DND-41 (cell line): ENCODE results near the gene P2RY8.
"Not testable (repeated sequence)": the region's sequence is repeated elsewhere in the genome, so short reads cannot be mapped to it uniquely, and the experiment has no call there.

Experiments
- ATAC-seq: fragments of 200-7000 bp; cut with Tn5 transposase; 3 replicates; pipeline ENCODE4 v1.9.1; 2021; ENCODE audit warnings: low read depth; ENCODE audit not compliant: insufficient read depth
- DNase-seq: peaks from one replicate; pipeline ENCODE4 v3.0.0-alpha.2; 2020
- H2AFZ ChIP-seq: 2 replicates; pipeline ENCODE4 v1.6.0; 2012; ENCODE audit warnings: low read depth, low read length
- H3K27ac ChIP-seq: 2 replicates; pipeline ENCODE4 v1.5.1; 2012; ENCODE audit warnings: low read length, inconsistent platforms
- H3K27me3 ChIP-seq: fragments of 200-600 bp; sonication (generic); 2 replicates; pipeline ENCODE4 v1.6.0; 2012; ENCODE audit warnings: low read length, mild to moderate bottlenecking, inconsistent platforms; ENCODE audit not compliant: insufficient read depth, poor library complexity
- H3K36me3 ChIP-seq: 2 replicates; pipeline ENCODE4 v1.5.1; 2012; ENCODE audit warnings: low read length, inconsistent platforms; ENCODE audit not compliant: insufficient read depth
- H3K4me1 ChIP-seq: 2 replicates; pipeline ENCODE4 v1.5.1; 2012; ENCODE audit warnings: mild to moderate bottlenecking, low read length; ENCODE audit not compliant: insufficient read depth
- H3K4me2 ChIP-seq: 2 replicates; pipeline ENCODE4 v1.6.0; 2012; ENCODE audit warnings: mild to moderate bottlenecking, moderate library complexity, low read length, inconsistent platforms; ENCODE audit not compliant: insufficient read depth
- H3K4me3 ChIP-seq, 2 experiments: fragments of 200-600 bp in 1 of 2; shearing (Covaris generic) in 1 of 2; 2 replicates each; pipeline ENCODE4 v1.5.1; 2012 to 2016; ENCODE audit warnings: inconsistent platforms in 2 of 2, low read length in 2 of 2, mild to moderate bottlenecking in 2 of 2, low read depth in 1 of 2, moderate library complexity in 1 of 2
- H3K79me2 ChIP-seq: 2 replicates; pipeline ENCODE4 v1.6.0; 2012; ENCODE audit warnings: low read length, inconsistent platforms; ENCODE audit not compliant: insufficient read depth
- H3K9ac ChIP-seq: 2 replicates; pipeline ENCODE4 v1.6.0; 2012; ENCODE audit warnings: low read depth, mild to moderate bottlenecking, inconsistent platforms, low read length, moderate library complexity
- H3K9me3 ChIP-seq: 2 replicates; pipeline ENCODE4 v1.5.1; 2012; ENCODE audit warnings: low read length, moderate library complexity, mild to moderate bottlenecking, inconsistent platforms; ENCODE audit not compliant: insufficient read depth, severe bottlenecking
- H4K20me1 ChIP-seq: 2 replicates; pipeline ENCODE4 v1.6.0; 2012; ENCODE audit warnings: low read length; ENCODE audit not compliant: insufficient read depth
- EZH2 ChIP-seq: IDR thresholded peaks from 3 replicates; pipeline ENCODE4 v1.6.1; 2012; ENCODE audit warnings: borderline replicate concordance, low read depth, mild to moderate bottlenecking, moderate library complexity, low read length, inconsistent platforms; ENCODE audit not compliant: severe bottlenecking
- TF ChIP-seq, protein P1 (sequence below): IDR thresholded peaks from 2 replicates; pipeline ENCODE4 v1.5.1; 2012; ENCODE audit warnings: borderline replicate concordance, low read length, moderate library complexity, mild to moderate bottlenecking; ENCODE audit not compliant: poor library complexity, severe bottlenecking; ENCODE audit errors: extremely low read depth

The P2RY8 gene

DNA sequence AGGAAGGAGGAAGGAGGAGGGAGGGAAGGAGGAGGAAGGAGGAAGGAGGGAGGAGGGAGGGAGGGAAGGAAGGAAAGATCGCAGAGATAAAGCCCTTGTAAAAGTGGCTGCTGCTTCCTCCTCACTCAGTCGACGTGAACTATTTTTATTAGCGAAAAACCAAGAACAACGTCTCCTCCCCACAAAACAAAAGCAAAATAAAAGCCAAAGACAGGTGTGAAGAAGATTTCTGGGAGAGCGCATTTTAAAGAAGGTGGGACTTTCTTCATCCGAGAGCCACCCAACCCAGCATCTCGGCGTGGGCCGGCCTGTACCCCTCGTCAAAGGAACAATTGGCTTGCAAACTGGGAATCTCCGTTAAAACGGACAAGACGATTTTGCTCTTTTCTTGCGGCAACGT, 43.6 kb downstream of the P2RY8 start:
- DNase-seq, result peak; percentile 3
- Histone ChIP-seq H3K9me3 (no peaks in the 10 kb centered on the region), H4K20me1 (peaks cover 51% of the 10 kb centered on the region), H3K79me2 (peaks cover 70% of the 10 kb centered on the region), H3K4me2 (no peak overlapping the region), H3K27ac (peak overlapping the region; percentile 60), H3K4me1 (no peaks in the 10 kb centered on the region; the same call in 1 of the 2 replicates), H3K27me3 (no peaks in the 10 kb centered on the region), H3K4me3 (no peak overlapping the region), H3K36me3 (peaks cover 57% of the 10 kb centered on the region), H2AFZ (no peak overlapping the region), H3K9ac (no peak overlapping the region)
- ATAC-seq, result peak; percentile 23; the same call in 2 of the 3 replicates
- TF ChIP-seq, protein P1, sequence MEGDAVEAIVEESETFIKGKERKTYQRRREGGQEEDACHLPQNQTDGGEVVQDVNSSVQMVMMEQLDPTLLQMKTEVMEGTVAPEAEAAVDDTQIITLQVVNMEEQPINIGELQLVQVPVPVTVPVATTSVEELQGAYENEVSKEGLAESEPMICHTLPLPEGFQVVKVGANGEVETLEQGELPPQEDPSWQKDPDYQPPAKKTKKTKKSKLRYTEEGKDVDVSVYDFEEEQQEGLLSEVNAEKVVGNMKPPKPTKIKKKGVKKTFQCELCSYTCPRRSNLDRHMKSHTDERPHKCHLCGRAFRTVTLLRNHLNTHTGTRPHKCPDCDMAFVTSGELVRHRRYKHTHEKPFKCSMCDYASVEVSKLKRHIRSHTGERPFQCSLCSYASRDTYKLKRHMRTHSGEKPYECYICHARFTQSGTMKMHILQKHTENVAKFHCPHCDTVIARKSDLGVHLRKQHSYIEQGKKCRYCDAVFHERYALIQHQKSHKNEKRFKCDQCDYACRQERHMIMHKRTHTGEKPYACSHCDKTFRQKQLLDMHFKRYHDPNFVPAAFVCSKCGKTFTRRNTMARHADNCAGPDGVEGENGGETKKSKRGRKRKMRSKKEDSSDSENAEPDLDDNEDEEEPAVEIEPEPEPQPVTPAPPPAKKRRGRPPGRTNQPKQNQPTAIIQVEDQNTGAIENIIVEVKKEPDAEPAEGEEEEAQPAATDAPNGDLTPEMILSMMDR, result no peak
- TF ChIP-seq EZH2, result no peak

DNA sequence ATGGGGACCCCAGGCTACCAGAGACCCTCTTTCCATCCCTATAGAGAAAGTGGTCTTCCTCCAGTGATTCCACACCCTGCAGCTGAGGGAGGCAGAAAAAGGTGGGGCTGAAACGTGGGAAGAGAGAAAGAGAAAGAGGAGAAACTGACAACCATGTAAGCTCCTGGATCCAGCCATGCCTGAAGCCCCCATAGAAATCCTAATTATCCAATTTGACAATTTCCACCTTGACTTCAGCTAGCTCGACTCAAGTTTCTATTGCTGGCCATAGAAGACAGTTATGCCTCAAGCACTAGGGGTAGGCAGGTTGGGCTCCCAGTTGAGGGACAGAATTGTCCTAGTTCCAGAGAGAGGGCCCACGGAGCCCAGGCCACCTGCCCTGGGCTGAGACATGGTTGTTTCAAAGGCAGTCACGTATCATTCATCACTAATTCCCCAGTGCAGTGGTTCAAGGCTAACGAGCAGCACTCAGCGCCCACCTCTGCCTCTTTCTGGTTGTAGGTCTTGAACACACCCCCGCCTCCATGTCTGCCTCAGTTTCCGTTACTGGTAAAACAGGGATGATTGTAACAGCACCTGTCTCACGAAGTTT, 44.5 kb downstream of the P2RY8 start:
- H3K9me3 ChIP-seq, result no peaks in the 10 kb centered on the region
- H3K27ac ChIP-seq, result peak overlapping the region; percentile 50; the same call in 1 of the 2 replicates
- peaks cover 1% of the 10 kb centered on the region; the same call in 1 of the 2 replicates for H3K4me1 ChIP-seq
- H3K4me3 ChIP-seq, result no peak overlapping the region
- peaks cover 61% of the 10 kb centered on the region for H3K36me3 ChIP-seq
- TF ChIP-seq, protein P1, result no peak
- TF ChIP-seq EZH2, result no peak
- H4K20me1 ChIP-seq, result peaks cover 51% of the 10 kb centered on the region
- DNase-seq, result no peak
- no peak; the same call in 2 of the 3 replicates for ATAC-seq
- H3K9ac ChIP-seq, result no peak overlapping the region
- no peak overlapping the region for H3K4me2 ChIP-seq
- H2AFZ ChIP-seq, result no peak overlapping the region
- peaks cover 72% of the 10 kb centered on the region for H3K79me2 ChIP-seq
- H3K27me3 ChIP-seq, result no peaks in the 10 kb centered on the region

DNA sequence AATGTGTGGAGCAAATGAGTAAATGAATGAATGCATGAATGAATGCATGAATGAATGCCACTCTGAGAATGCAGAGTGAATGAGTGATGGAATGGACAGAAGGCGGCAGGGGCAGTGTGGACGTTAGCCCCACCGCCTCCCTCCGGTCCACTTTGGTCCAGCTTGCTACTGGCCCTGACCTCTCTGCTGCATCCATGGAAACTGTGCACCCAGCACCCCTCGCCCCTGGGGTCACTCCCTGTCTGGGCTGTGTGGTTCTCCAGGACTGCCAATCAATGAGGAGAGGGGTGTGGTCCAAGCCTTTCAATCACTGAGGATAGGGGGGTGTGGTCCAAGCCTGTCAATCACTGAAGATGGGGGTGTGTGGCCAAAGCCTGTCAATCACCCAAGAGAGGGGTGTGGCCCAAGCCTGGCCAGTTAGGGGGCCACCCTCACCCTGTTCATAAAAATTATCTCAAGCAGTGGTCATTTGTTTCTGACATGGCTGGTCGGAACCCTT, 45.1 kb downstream of the P2RY8 start:
- no peaks in the 10 kb centered on the region for H3K9me3 ChIP-seq
- no peak overlapping the region for H3K9ac ChIP-seq
- ATAC-seq, result peak; percentile 80
- H2AFZ ChIP-seq, result no peak overlapping the region
- H3K4me3 ChIP-seq, result no peak overlapping the region
- TF ChIP-seq EZH2, result no peak
- TF ChIP-seq, protein P1, result no peak
- H3K36me3 ChIP-seq, result peaks cover 67% of the 10 kb centered on the region
- no peaks in the 10 kb centered on the region for H3K27me3 ChIP-seq
- no peak overlapping the region for H3K4me2 ChIP-seq
- H4K20me1 ChIP-seq, result peaks cover 51% of the 10 kb centered on the region
- H3K4me1 ChIP-seq, result peaks cover 2% of the 10 kb centered on the region; the same call in 1 of the 2 replicates
- H3K79me2 ChIP-seq, result peaks cover 75% of the 10 kb centered on the region
- DNase-seq, result peak; percentile 73
- H3K27ac ChIP-seq, result no peak overlapping the region

DNA sequence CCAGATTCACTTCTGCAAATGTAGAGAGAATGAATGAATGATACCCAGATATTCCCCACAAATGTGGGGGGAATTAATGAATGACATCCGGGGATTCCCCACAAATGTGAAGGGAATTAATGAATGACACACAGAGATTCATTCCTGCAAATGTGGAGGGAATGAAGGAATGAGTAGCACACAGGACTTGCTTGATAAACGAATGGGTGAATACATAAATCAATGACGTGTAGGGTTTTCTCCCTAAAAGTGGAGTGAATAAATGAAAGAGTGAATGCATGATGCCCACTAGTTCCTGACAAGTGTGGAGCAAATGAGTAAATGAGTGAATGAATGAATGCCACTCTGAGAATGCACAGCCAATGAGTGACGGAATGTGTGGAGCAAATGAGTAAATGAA, 45.7 kb downstream of the P2RY8 start:
- not testable (repeated sequence) for H3K27me3 ChIP-seq, H2AFZ ChIP-seq, DNase-seq, ATAC-seq, H3K4me3 ChIP-seq, H3K4me1 ChIP-seq, H3K4me2 ChIP-seq, H3K27ac ChIP-seq, H3K9me3 ChIP-seq, H3K9ac ChIP-seq
- Histone ChIP-seq H3K36me3 (peaks cover 69% of the 10 kb centered on the region), H4K20me1 (peaks cover 47% of the 10 kb centered on the region), H3K79me2 (peaks cover 75% of the 10 kb centered on the region)

DNA sequence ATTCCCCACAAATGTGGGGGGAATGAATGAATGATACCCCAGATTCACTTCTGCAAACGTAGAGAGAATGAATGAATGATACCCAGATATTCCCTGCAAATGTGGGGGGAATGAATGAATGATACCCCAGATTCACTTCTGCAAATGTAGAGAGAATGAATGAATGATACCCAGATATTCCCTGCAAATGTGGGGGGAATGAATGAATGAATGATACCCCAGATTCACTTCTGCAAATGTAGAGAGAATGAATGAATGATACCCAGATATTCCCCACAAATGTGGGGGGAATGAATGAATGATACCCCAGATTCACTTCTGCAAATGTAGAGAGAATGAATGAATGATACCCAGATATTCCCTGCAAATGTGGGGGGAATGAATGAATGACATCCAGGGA, 46.3 kb downstream of the P2RY8 start:
- not testable (repeated sequence) for H3K27me3 ChIP-seq, H3K4me2 ChIP-seq, H3K27ac ChIP-seq, H3K9ac ChIP-seq, H3K4me1 ChIP-seq, H3K4me3 ChIP-seq, H2AFZ ChIP-seq, ATAC-seq, DNase-seq, H3K9me3 ChIP-seq
- peaks cover 42% of the 10 kb centered on the region for H4K20me1 ChIP-seq
- H3K79me2 ChIP-seq, result peaks cover 75% of the 10 kb centered on the region
- H3K36me3 ChIP-seq, result peaks cover 68% of the 10 kb centered on the region
